K562 (cell line): ENCODE measurements around the gene CTAGE1. TPM values are rescaled to one million over a fixed set of nuclear protein-coding genes. Genes with fewer than 3 reads are reported as not detected.

Experiments used
- ATAC-seq: fragments of 200-7000 bp; cut with Tn5 transposase; 3 replicates; pipeline ENCODE4 v1.9.1; 2020; ENCODE audit warnings: moderate library complexity
- BruUV-seq: library from RNA; stranded (reverse); fragments of 400-500 nt; replicated peaks from 2 replicates; lab custom pipeline; 2021; lab: Mats Ljungman, UMichigan
- CTCF ChIA-PET: fragments of 300-600 bp; formaldehyde crosslinking; extraction: SDS; loops from one replicate; lab custom pipeline; 2021; ENCODE audit warnings: low intra/inter-chr PET ratio; lab: Yijun Ruan, JAX
- POLR2A ChIA-PET: fragments of 300-600, 350-650 bp; sonication (Branson Sonifier 250); formaldehyde crosslinking; extraction: SDS; loops from one replicate; lab custom pipeline; 2021; ENCODE audit warnings: antibody characterized with exemption, inconsistent platforms; lab: Yijun Ruan, JAX
- DNase-seq, 4 experiments: peaks; one replicate each; pipeline versions ENCODE4 v3.0.0 to v3.0.0-alpha.2; 2011 to 2018; ENCODE audit warnings: low spot score in 3 of 4, mixed read lengths in 3 of 4; ENCODE audit errors: extremely low read depth in 1 of 4
- FAIRE-seq: peaks from 2 replicates; lab custom pipeline; 2011; peaks lifted over from hg19 to GRCh38; lab: Jason Lieb, UNC
- H2AFZ ChIP-seq: 2 replicates; pipeline ENCODE4 v1.6.0; 2011; ENCODE audit warnings: low read depth, low read length, control low read depth, inconsistent platforms
- H3K27ac ChIP-seq: fragments of 200-600 bp; 3 replicates; pipeline ENCODE4 v1.8.0; 2011; ENCODE audit warnings: low read depth, mild to moderate bottlenecking, control low read depth, inconsistent platforms, low read length, moderate library complexity, mixed read lengths; ENCODE audit errors: extremely low read depth
- H3K27me3 ChIP-seq, 2 experiments: fragments of 300-600 bp in 1 of 2; 2 replicates in 1 of 2; 3 replicates in 1 of 2; pipeline versions ENCODE4 v1.6.0 to v1.8.0; 2011; ENCODE audit warnings: inconsistent platforms in 2 of 2, low read length in 2 of 2, mild to moderate bottlenecking in 1 of 2, mixed read lengths in 1 of 2, moderate library complexity in 1 of 2; ENCODE audit not compliant: control insufficient read depth in 2 of 2, insufficient read depth in 2 of 2
- H3K36me3 ChIP-seq: fragments of 300-600 bp; 3 replicates; pipeline ENCODE4 v1.8.0; 2011; ENCODE audit warnings: mild to moderate bottlenecking, low read length, inconsistent platforms; ENCODE audit not compliant: control insufficient read depth, insufficient read depth
- H3K4me1 ChIP-seq, 2 experiments: fragments of 200-600 bp in 1 of 2; replicated peaks in 1 of 2; 2 replicates in 1 of 2; 3 replicates in 1 of 2; pipeline versions ENCODE4 v1.5.1 to v1.8.0; 2011; ENCODE audit warnings: inconsistent platforms in 2 of 2, low read length in 2 of 2, mild to moderate bottlenecking in 1 of 2, mixed read lengths in 1 of 2, moderate library complexity in 1 of 2; ENCODE audit not compliant: control insufficient read depth in 2 of 2, insufficient read depth in 2 of 2
- H3K4me2 ChIP-seq: 2 replicates; pipeline ENCODE4 v1.6.1; 2011; ENCODE audit warnings: low read length, control low read depth, inconsistent platforms, mixed read lengths; ENCODE audit not compliant: insufficient read depth
- H3K4me3 ChIP-seq: fragments of 200-600 bp; sonication (generic), shearing (Covaris generic); 2 replicates; pipeline ENCODE4 v1.5.1; 2016; ENCODE audit warnings: control low read depth, inconsistent platforms
- H3K79me2 ChIP-seq: fragments of 200-600 bp; 3 replicates; pipeline ENCODE4 v1.8.0; 2011; ENCODE audit warnings: low read length, inconsistent platforms; ENCODE audit not compliant: control insufficient read depth, insufficient read depth
- H3K9ac ChIP-seq, 2 experiments: 2 replicates each; pipeline versions ENCODE4 v1.6.0 to v1.6.1; 2011; ENCODE audit warnings: low read depth in 2 of 2, low read length in 2 of 2, control low read depth in 1 of 2, inconsistent platforms in 1 of 2, mild to moderate bottlenecking in 1 of 2, mixed read lengths in 1 of 2; ENCODE audit not compliant: insufficient read depth in 1 of 2
- H3K9me1 ChIP-seq: one replicate; pipeline ENCODE4 v1.6.0; 2011; ENCODE audit warnings: inconsistent platforms, mild to moderate bottlenecking, low read length, moderate library complexity; ENCODE audit not compliant: control insufficient read depth, insufficient read depth
- H3K9me3 ChIP-seq: replicated peaks from 2 replicates; pipeline ENCODE4 v1.5.1; 2011; ENCODE audit warnings: low read depth, low read length, inconsistent platforms; ENCODE audit not compliant: control insufficient read depth, insufficient read depth
- H4K20me1 ChIP-seq: replicated peaks from 2 replicates; pipeline ENCODE4 v1.6.1; 2011; ENCODE audit warnings: low read length, inconsistent platforms, mixed read lengths; ENCODE audit not compliant: control insufficient read depth, insufficient read depth
- CBX1 ChIP-seq: sonication (generic); IDR thresholded peaks from 2 replicates; pipeline ENCODE4 v1.6.1; 2016; ENCODE audit warnings: antibody characterized with exemption, low read depth, mild to moderate bottlenecking
- CREM ChIP-seq: IDR thresholded peaks from 2 replicates; pipeline ENCODE4 v1.6.1; 2014; ENCODE audit warnings: antibody characterized with exemption, low read depth
- FOXK1 ChIP-seq: sonication (generic); formaldehyde crosslinking; IDR thresholded peaks from 2 replicates; pipeline ENCODE4 v1.8.0; 2022; ENCODE audit warnings: missing genetic modification reagents, mild to moderate bottlenecking, borderline replicate concordance
- GABPA ChIP-seq: fragments of 200-800 bp; sonication (Bioruptor generic); conservative IDR thresholded peaks from 2 replicates; pipeline ENCODE4 v1.6.1; 2016; ENCODE audit warnings: low read depth, missing genetic modification characterization, missing compliant biosample characterization
- HDAC3 ChIP-seq: fragments of 450-650 bp; IDR thresholded peaks from 2 replicates; pipeline ENCODE4 v1.6.1; 2018; ENCODE audit warnings: borderline replicate concordance, mild to moderate bottlenecking, moderate library complexity; ENCODE audit not compliant: partially characterized antibody
- KDM2B ChIP-seq: fragments of 250-450 bp; sonication (Bioruptor Pico); IDR thresholded peaks from 2 replicates; pipeline ENCODE4 v1.8.0; 2021; ENCODE audit warnings: mild to moderate bottlenecking, moderate library complexity
- MAFF ChIP-seq: IDR thresholded peaks from 2 replicates; pipeline ENCODE4 v1.6.1; 2012; ENCODE audit warnings: low read length, improper control_type of control experiment
- SIRT6 ChIP-seq: IDR thresholded peaks from one replicate; pipeline ENCODE4 v1.6.1; 2012; ENCODE audit warnings: low read depth, mild to moderate bottlenecking, control low read depth, inconsistent platforms, low read length, moderate library complexity
- ZBED1 ChIP-seq: IDR thresholded peaks from 2 replicates; pipeline ENCODE4 v1.6.1; 2014
- ZNF165 ChIP-seq: fragments of 250-450 bp; sonication (Bioruptor Pico); IDR thresholded peaks from 2 replicates; pipeline ENCODE4 v1.4.0; 2020; ENCODE audit warnings: borderline replicate concordance
- WGBS: fragments of 100-300 bp; shearing (Covaris generic); methylation state at CpG from one replicate; pipeline ENCODE4 v1.1.6; 2016; ENCODE audit warnings: low coverage, mixed read lengths; ENCODE audit not compliant: insufficient coverage; ENCODE audit errors: missing lambda C conversion rate; 5-methylcytosine and 5-hydroxymethylcytosine counted together
- in situ Hi-C: fragments of 300-500 bp; cut with MboI; formaldehyde crosslinking; loops from 4 replicates; pipeline ENCODE4 v1.15.0; 2018; ENCODE audit warnings: inconsistent platforms, mixed read lengths
- intact Hi-C: fragments of 100-400 bp; cut with micrococcal nuclease; formaldehyde crosslinking; loops from 2 replicates; pipeline ENCODE4 v1.14.2; 2022
- polyA plus RNA-seq, 8 experiments: library from polyadenylated mRNA; depleted of rRNA in 4 of 8; stranded (reverse) in 5 of 8; unstranded in 3 of 8; fragments of >200 nt; fragmentation: Nextera tagmentation in 2 of 8; fragmentation: Illumina TruSeq in 1 of 8; extraction: Ambion mirVana in 2 of 8; extraction: Trizol in 1 of 8; gene quantifications; 2 replicates each; pipeline versions ENCODE4 v1.2.1 to v1.2.3, GENCODE V29; 2011 to 2014; ENCODE audit warnings: inconsistent platforms in 1 of 8, missing spikeins in 1 of 8
- total RNA-seq, 7 experiments: library from RNA; depleted of rRNA in 6 of 7; stranded (reverse); fragments of >200 nt in 6 of 7; fragmentation: Illumina TruSeq in 2 of 7; extraction: Trizol in 2 of 7; gene quantifications; 2 replicates each; pipeline versions ENCODE4 v1.2.1 to v1.2.3, GENCODE V29; 2011 to 2021; ENCODE audit warnings: low replicate concordance in 1 of 7

Gene CTAGE1
- total and polyA plus RNA-seq, 9 of the 15 experiments (the other 6 are each of a cell fraction or from before 2014, with no cell fraction given), result not detected

GRCh38 chr18:22433956-22434355 is 16.2 kb upstream of the CTAGE1 start:
- no peaks in the 10 kb centered on the region for H4K20me1 ChIP-seq
- H3K27me3 ChIP-seq, result no peaks in the 10 kb centered on the region
- no peak overlapping the region for H3K9ac ChIP-seq
- no peaks in the 10 kb centered on the region for H3K9me1 ChIP-seq
- in situ Hi-C loops, result no loop called here
- H3K79me2 ChIP-seq, result no peaks in the 10 kb centered on the region
- 57% methylated on average over 7 of the region's 7 CpGs for WGBS
- H3K27ac ChIP-seq, result no peak overlapping the region
- peaks cover 0 to 9% of the 10 kb centered on the region in 2 experiments; a peak in 3 of 5 replicates for H3K4me1 ChIP-seq
- TF ChIP-seq SIRT6 (no peak), CBX1 (no peak), MAFF (no peak), CREM (no peak), HDAC3 (no peak), GABPA (tag) (no peak), KDM2B (no peak), FOXK1 (CRISPR knock-in tag) (no peak), ZBED1 (no peak), ZNF165 (CRISPR knock-in tag) (no peak)
- DNase-seq (no peak), ATAC-seq (no peak), FAIRE-seq (peak; percentile 48)
- POLR2A ChIA-PET, result no interaction called here
- H3K4me3 ChIP-seq, result no peak overlapping the region
- CTCF ChIA-PET, result no interaction called here
- no peaks in the 10 kb centered on the region for H3K9me3 ChIP-seq
- H3K4me2 ChIP-seq, result no peak overlapping the region
- H3K36me3 ChIP-seq, result no peaks in the 10 kb centered on the region
- intact Hi-C loops, result no loop called here
- 0 out of 2 replicates have a peak overlapping the region, but pooled peaks have one; percentile 33 for H2AFZ ChIP-seq
- BruUV-seq, result no TSS peak
